Spleen (tissue), 13 donors: ENCODE measurements around the gene AK8. TPM values are rescaled to one million over a fixed set of nuclear protein-coding genes. Genes with fewer than 3 reads are reported as not detected.

Experiments used
- DNase-seq: peaks from one replicate; pipeline ENCODE4 v3.0.0-alpha.2; 2020
- H3K27ac ChIP-seq, 8 donors: fragments of 200-600 bp; sonication (generic) in 7 of 8; 1 replicate in 4 of 8; 2 replicates in 4 of 8; pipeline versions ENCODE4 v1.5.0 to v1.8.0; 2016 to 2021; ENCODE audit warnings: inconsistent platforms in 4 of 8, mild to moderate bottlenecking in 4 of 8, moderate library complexity in 1 of 8
- H3K27me3 ChIP-seq, 7 donors: fragments of 200-600 bp; sonication (generic) in 6 of 7; replicated peaks in 1 of 7; 1 replicate in 4 of 7; 2 replicates in 3 of 7; pipeline versions ENCODE4 v1.5.0 to v1.8.0; 2016 to 2021; ENCODE audit warnings: inconsistent platforms in 3 of 7, mild to moderate bottlenecking in 1 of 7
- H3K36me3 ChIP-seq, 6 donors: fragments of 200-600 bp; sonication (generic) in 5 of 6; 1 replicate in 4 of 6; 2 replicates in 2 of 6; pipeline versions ENCODE4 v1.5.0 to v1.8.0; 2016 to 2021; ENCODE audit warnings: inconsistent platforms in 2 of 6
- H3K4me1 ChIP-seq, 6 donors: fragments of 200-600 bp; sonication (generic) in 5 of 6; 1 replicate in 3 of 6; 2 replicates in 3 of 6; pipeline versions ENCODE4 v1.5.0 to v1.8.0; 2016 to 2021; ENCODE audit warnings: inconsistent platforms in 3 of 6
- H3K4me3 ChIP-seq, 8 donors: fragments of 200-600 bp; sonication (generic) in 7 of 8; 1 replicate in 4 of 8; 2 replicates in 4 of 8; pipeline versions ENCODE4 v1.5.0 to v1.8.0; 2016 to 2021; ENCODE audit warnings: inconsistent platforms in 4 of 8, mild to moderate bottlenecking in 4 of 8, moderate library complexity in 2 of 8
- H3K9me3 ChIP-seq, 8 donors: fragments of 200-600 bp; sonication (generic) in 7 of 8; 1 replicate in 4 of 8; 2 replicates in 4 of 8; pipeline versions ENCODE4 v1.5.0 to v1.8.0; 2016 to 2021; ENCODE audit warnings: inconsistent platforms in 4 of 8
- CTCF ChIP-seq, 11 experiments: fragments of 200-600 bp in 7 of 11; fragments of 450-650 bp in 4 of 11; sonication (generic) in 4 of 11; IDR thresholded peaks in 8 of 11; conservative IDR thresholded peaks in 3 of 11; 1 replicate in 7 of 11; 2 replicates in 4 of 11; pipeline versions ENCODE4 v1.4.0 to v1.8.0; 2016 to 2021; ENCODE audit warnings: antibody characterized with exemption in 11 of 11, inconsistent platforms in 4 of 11, mild to moderate bottlenecking in 1 of 11
- POLR2A ChIP-seq, 3 donors: fragments of 450-650 bp; IDR thresholded peaks; one replicate each; pipeline ENCODE4 v1.5.1; 2017; ENCODE audit warnings: antibody characterized with exemption in 3 of 3, mild to moderate bottlenecking in 1 of 3
- POLR2AphosphoS5 ChIP-seq, 3 donors: sonication (generic); formaldehyde crosslinking; IDR thresholded peaks; one replicate each; pipeline ENCODE4 v1.5.1; 2017; ENCODE audit warnings: antibody characterized with exemption in 3 of 3
- WGBS, 5 donors: extraction: QIAGEN DNeasy Blood & Tissue Kit in 3 of 5; methylation state at CpG; one replicate each; pipeline versions ENCODE4 v1.1.5 to v1.1.7; 2013 to 2018; 5-methylcytosine and 5-hydroxymethylcytosine counted together
- intact Hi-C: fragments of 100-400 bp; cut with DNase I; formaldehyde crosslinking; loops from one replicate; pipeline ENCODE4 v1.15.0; 2023; ENCODE audit warnings: low total_unique reads
- long read RNA-seq, 2 donors: transcript quantifications; one replicate each; lab custom pipeline, GENCODE V29; 2026
- polyA plus RNA-seq, 3 donors: library from polyadenylated mRNA; stranded (reverse); fragments of 200-250 nt; gene quantifications; one replicate each; pipeline ENCODE4 v1.2.1, GENCODE V29; 2013
- total RNA-seq, 7 donors: library from RNA; depleted of rRNA in 3 of 7; stranded (reverse); fragments of >200 nt in 3 of 7; fragmentation: NEBNext Ultra II Directional in 4 of 7; extraction: Animal tissue kit (Norgen Biotek cat#: 25700) in 4 of 7; gene quantifications; one replicate each; pipeline versions ENCODE4 v1.1.0 to v1.2.1, GENCODE V29; 2016 to 2021
- donor health status: healthy with polysubstance abuse.
- donor health status: DM: no; HTN: no; CAD: no; lungs with moderate emphysema.
- donor health status: DM: no; HTN: no; CAD: no.
- donor health status: Bipolar disorder and iron deficiency.
- donor health status: healthy.
- donor health status: DM: no; HTN: no; CAD: no.
- donor health status: DM: yes; HTN: yes; CAD: no.

The AK8 gene
- 1 to 10 TPM in 1 of 7 donors, under 1 TPM in 6; 0.51 to 1.8 (median 0.92) TPM for total RNA-seq
- polyA plus RNA-seq: 1 to 10 TPM in 2 of 3 donors, under 1 TPM in 1; 0.22 to 1.8 (median 1.0) TPM
- long read RNA-seq, donor 1: 0 reads
- long read RNA-seq, donor 2, partial matches to known transcripts: 0 of 1 reads
- long read RNA-seq, donor 2, other reads (novel, unspliced or antisense): 0 of 1 reads

- peaks cover 0 to 28% (median 21%) of the 10 kb centered on the region in 6 donors for H3K4me1 ChIP-seq
- no peaks in the 10 kb centered on the region for H3K9me3 ChIP-seq
- H3K36me3 ChIP-seq: no peaks in the 10 kb centered on the region
- peak; percentile 92 for DNase-seq
- 1 to 2% (median 1%) methylated on average over 48 to 89 of the region's 89 CpGs for WGBS, 5 donors
- no peak for TF ChIP-seq POLR2A (IDR thresholded peaks at IDR 0.05)
- TF ChIP-seq CTCF (IDR thresholded peaks at IDR 0.05 in 8 of 11, conservative IDR thresholded peaks at IDR 0.05 in 3 of 11): peak in 1 of 11 experiments; percentile 11
- TF ChIP-seq POLR2AphosphoS5 (IDR thresholded peaks at IDR 0.05): peak; percentile 64 to 84 (median 84)
- H3K4me3 ChIP-seq: peak within 1 kb of the TSS; percentile 85 to 98 (median 96)
- intact Hi-C loops: no loop called here
- H3K27ac ChIP-seq: peak within 1 kb of the TSS in 7 of 8 donors; percentile 29 to 85 (median 76)
- H3K27me3 ChIP-seq: no peaks in the 10 kb centered on the region
These were observed at the start of gene AK8 for GRCh38 chr9:132877824-132878694. Gene AK8 (minus strand): TSS chr9:132878284. CDS start chr9:132878255, 29 bp downstream.

GRCh38 chr9:132927704-132928103 is 49.6 kb upstream of the AK8 start:
- no peaks in the 10 kb centered on the region for H3K9me3 ChIP-seq
- no peaks in the 10 kb centered on the region for H3K27me3 ChIP-seq
- no peak overlapping the region for H3K4me3 ChIP-seq
- DNase-seq: no peak
- TF ChIP-seq POLR2AphosphoS5 (IDR thresholded peaks at IDR 0.05): no peak
- no peak for TF ChIP-seq CTCF (IDR thresholded peaks at IDR 0.05 in 8 of 11, conservative IDR thresholded peaks at IDR 0.05 in 3 of 11)
- TF ChIP-seq POLR2A (IDR thresholded peaks at IDR 0.05): no peak
- no peak overlapping the region for H3K27ac ChIP-seq
- 87 to 95% (median 90%) methylated on average over 7 of the region's 7 CpGs for WGBS, 5 donors
- intact Hi-C loops: no loop called here
- no peaks in the 10 kb centered on the region for H3K4me1 ChIP-seq
- peaks cover 5 to 100% (median 58%) of the 10 kb centered on the region in 6 donors for H3K36me3 ChIP-seq

- Histone ChIP-seq H3K27ac (no peak overlapping the region), H3K27me3 (no peaks in the 10 kb centered on the region), H3K4me1 (no peaks in the 10 kb centered on the region), H3K4me3 (no peak overlapping the region), H3K9me3 (no peaks in the 10 kb centered on the region), H3K36me3 (peaks cover 12 to 100% (median 91%) of the 10 kb centered on the region in 6 donors)
- TF ChIP-seq POLR2A (IDR thresholded peaks at IDR 0.05) (no peak), POLR2AphosphoS5 (IDR thresholded peaks at IDR 0.05) (no peak), CTCF (IDR thresholded peaks at IDR 0.05 in 8 of 11, conservative IDR thresholded peaks at IDR 0.05 in 3 of 11) (no peak)
- DNase-seq: no peak
- 87 to 93% (median 89%) methylated on average over 9 of the region's 9 CpGs for WGBS, 5 donors
- intact Hi-C loops: no loop called here
These were observed 45.3 kb upstream of the AK8 start for GRCh38 chr9:132923346-132923902.
